ENCODE measurements around the gene LAMTOR5.
"Not testable (repeated sequence)": the region's sequence is repeated elsewhere in the genome, so short reads cannot be mapped to it uniquely, and the experiment has no call there.

LAMTOR5 gene

GRCh38 chr1:110407260-110408210 lies at the start of gene LAMTOR5:
Gene LAMTOR5 (minus strand): TSS chr1:110407694. CDS start chr1:110407620, 74 bp downstream.
- DNase-seq = peak; percentile 90

DNA sequence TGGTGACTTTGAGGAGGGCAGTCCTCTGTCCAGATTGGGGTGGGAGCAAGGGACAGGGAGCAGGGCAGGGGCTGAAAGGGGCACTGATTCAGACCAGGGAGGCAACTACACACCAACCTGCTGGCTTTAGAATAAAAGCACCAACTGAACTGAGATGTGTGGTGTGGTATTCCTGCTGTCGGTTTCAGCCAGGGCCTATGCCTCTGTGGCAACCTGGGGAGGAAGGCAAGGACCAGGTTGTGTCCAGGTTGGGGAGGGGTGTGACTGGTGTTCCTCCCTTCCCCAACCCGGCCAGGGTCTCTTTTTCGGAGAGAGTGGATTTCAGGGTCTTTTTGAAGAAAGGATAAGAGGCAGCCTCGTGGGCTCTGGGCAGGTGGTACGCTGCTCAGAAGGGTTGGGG lies 49.7 kb upstream of the LAMTOR5 start:
- DNase-seq = no peak

GRCh38 chr1:110455151-110455550 lies 47.7 kb upstream of the LAMTOR5 start:
- no peak for DNase-seq

GRCh38 chr1:110454328-110454727 lies 46.8 kb upstream of the LAMTOR5 start:
- no peak for DNase-seq

GRCh38 chr1:110453829-110454228 lies 46.3 kb upstream of the LAMTOR5 start:
- DNase-seq = no peak

DNA sequence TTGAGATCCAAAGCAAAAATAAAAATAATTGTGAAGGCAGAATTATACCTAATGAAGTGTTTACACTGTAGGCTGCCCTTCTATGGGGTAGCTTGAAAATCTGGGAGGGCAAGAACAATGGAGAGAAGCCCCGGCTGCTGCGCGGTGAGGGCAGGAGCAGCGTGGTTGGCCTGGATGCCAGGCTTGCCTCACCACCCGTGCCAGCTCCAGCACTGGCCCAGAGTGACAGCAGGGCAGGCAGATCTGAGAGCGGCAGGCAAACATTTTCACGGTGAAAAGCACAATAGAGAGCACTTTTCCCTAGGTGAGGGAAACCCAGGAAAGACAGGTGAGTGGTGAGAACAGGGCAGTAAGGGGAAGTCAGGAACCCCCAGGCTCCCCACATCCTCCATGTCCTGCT lies 44.8 kb upstream of the LAMTOR5 start:
- DNase-seq = no peak

- no peak for DNase-seq
These were observed 43.4 kb upstream of the LAMTOR5 start, which contains the start of gene PROK1 for GRCh38 chr1:110450929-110451328. Gene PROK1 (plus strand): TSS chr1:110451149. CDS start chr1:110451217, 68 bp downstream.

- no peak for DNase-seq
These were observed 42.5 kb upstream of the LAMTOR5 start for GRCh38 chr1:110449661-110450651.

DNA sequence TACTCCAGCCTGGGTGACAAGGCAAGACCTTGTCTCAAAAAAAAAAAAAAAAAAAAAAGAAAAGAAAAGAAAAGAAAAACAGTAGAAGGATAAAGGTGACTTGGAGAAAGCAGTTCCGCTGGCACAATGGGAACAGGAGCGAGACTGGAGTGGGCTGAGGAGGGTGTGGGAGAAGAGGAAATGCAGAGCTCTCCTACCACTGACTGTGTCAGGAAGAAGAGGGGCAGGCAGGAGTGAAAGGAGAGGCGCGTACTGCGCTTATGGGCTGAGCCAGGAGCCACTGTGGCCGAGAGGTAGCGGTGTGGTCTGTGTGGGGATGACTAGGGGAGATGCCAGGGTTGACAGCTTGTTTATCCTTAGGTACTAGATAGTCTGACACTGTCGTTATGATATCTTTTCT lies 37.1 kb upstream of the LAMTOR5 start:
- DNase-seq = no peak

DNA sequence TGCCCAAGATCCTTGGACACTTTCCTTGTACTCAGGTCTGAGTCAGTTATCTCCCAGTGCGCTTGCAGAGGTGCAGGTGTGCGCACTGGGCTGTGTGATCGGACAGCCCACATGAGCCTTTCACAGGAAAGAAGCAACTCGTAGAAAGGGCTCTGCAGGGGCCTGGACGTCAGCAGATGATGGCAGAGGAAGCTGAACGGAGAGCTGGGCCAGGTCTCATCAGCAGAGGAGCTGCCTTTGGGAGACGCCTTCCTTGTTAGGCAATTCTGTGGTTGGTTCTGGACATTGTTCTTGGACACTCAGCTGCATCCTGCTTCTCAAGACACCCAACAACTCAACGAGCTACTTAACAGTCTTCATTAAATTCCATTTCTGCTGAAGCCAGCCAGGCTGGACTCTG lies 36.0 kb upstream of the LAMTOR5 start:
- no peak for DNase-seq

GRCh38 chr1:110441888-110442287 lies 34.4 kb upstream of the LAMTOR5 start:
- DNase-seq = no peak

DNA sequence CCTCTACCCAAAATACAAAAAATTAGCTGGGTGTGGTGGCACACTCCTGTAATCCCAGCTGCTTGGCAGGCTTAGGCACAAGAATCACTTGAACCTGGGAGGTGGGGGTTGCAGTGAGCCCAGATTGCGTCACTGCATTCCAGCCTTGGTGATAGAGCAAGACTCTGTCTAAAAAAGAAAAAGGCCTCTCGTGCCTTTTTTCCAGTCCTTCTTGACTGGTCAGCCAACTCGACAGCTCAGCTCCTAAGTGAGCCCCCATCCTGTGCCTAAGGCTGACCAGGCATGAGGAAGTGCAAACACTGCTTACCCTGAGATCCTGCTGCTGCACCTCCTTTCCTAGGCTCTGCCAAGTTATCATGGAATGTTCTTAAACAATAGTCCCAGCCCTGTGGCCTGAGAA lies 33.4 kb upstream of the LAMTOR5 start:
- no peak for DNase-seq

DNA sequence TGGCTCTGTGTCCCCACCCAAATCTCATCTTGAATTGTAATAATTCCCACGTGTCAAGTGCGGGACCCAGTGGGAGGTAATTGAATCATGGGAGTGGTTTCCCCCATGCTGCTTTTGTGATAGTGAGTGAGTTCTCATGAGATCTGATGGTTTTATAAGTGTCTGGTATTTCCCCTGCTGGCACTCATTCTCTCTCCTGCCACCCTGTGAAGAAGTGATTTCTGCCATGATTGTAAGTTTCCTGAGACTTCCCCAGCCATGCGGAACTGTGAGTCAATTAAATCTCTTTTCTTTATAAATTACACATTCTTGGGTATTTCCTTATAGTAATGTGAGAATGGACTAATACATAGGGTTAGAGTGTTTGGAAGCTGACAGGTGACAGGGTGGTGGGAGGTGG lies 32.4 kb upstream of the LAMTOR5 start:
- DNase-seq = not testable (repeated sequence)

- no peak for DNase-seq
These were observed 31.4 kb upstream of the LAMTOR5 start for GRCh38 chr1:110438893-110439292.

DNA sequence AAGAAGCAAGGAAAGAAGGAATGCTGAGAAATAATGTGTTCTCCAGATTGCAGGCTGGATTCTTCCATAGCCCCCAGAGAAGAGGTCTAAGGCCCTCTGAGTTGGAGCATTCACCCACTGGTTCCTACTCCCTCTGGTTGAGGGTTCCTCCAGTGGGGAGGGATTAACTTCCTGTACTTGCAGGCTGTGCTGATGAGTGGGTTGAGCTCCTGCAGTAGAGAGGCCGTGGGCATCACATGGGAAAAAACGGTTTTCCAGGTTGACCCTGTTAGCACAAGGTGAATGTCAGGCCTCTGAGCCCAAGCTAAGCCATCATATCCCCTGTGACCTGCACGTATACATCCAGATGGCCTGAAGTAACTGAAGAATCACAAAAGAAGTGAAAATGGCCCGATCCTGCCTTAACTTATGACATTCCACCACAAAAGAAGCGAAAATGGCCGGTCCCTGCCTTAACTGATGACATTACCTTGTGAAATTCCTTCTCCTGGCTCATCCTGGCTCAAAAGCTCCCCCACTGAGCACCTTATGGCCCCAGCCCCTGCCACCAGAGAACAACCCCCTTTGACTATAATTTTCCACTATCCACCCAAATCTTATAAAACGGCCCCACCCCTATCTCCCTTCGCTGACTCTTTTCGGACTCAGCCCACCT lies 30.3 kb upstream of the LAMTOR5 start:
- not testable (repeated sequence) for DNase-seq

GRCh38 chr1:110436635-110437034 lies 29.1 kb upstream of the LAMTOR5 start:
- DNase-seq = no peak

- no peak for DNase-seq
These were observed 27.5 kb upstream of the LAMTOR5 start for GRCh38 chr1:110434946-110435345.

- DNase-seq = no peak
These were observed 26.3 kb upstream of the LAMTOR5 start for GRCh38 chr1:110433803-110434202.

DNA sequence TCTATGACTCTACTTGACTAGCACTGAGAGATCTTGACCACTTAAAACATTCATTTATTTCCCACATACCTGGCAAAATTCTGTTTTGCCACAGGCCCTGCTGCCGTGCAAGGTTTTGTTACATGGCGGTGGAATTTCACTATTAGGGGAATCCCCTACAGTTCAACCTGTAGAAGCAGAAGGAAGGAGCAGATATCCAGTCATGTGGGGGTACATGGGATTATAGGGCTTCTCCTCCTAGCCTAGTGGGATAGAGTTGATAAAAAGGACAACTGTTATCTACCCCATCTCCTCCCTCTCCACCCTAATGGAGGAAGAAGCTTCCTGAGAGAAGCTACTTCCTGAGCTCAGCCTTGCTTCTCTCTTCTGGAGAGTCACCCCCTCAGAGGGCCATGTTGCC lies 25.7 kb upstream of the LAMTOR5 start:
- DNase-seq = no peak

- DNase-seq = no peak
These were observed 23.4 kb upstream of the LAMTOR5 start for GRCh38 chr1:110430901-110431300.

- DNase-seq = no peak
These were observed 22.9 kb upstream of the LAMTOR5 start for GRCh38 chr1:110430366-110430765.

GRCh38 chr1:110428946-110429345 lies 21.5 kb upstream of the LAMTOR5 start:
- no peak for DNase-seq

- no peak for DNase-seq
These were observed 19.4 kb upstream of the LAMTOR5 start for GRCh38 chr1:110426854-110427253.

All from CD4-positive, alpha-beta T cell treated with Interleukin-6 for 4 hours (primary cell).